Activated T-helper 1 cell treated with anti-CD3 and anti-CD28 coated beads, Interleukin-12 subunit alpha, Interleukin-12 subunit beta, Interleukin-2, Interleukin-4 antibody, amounts not matched to agents 30 ng/mL and 10 ng/mL and 1 ng/mL, durations not matched to agents 14 hours and 24 hours and 36 hours (primary cell): ENCODE measurements around the gene KTI12. TPM values are rescaled to one million over a fixed set of nuclear protein-coding genes. Genes with fewer than 3 reads are reported as not detected.
"Not testable (repeated sequence)": the region's sequence is repeated elsewhere in the genome, so short reads cannot be mapped to it uniquely, and the experiment has no call there.

Source experiments
- DNase-seq: peaks from one replicate; pipeline ENCODE4 v3.0.0; 2021; ENCODE audit warnings: low spot score
- H3K27ac Mint-ChIP-seq: one replicate; pipeline ENCODE4 v1.8.0; 2021; ENCODE audit warnings: mild to moderate bottlenecking, mixed read lengths
- H3K27me3 Mint-ChIP-seq: one replicate; pipeline ENCODE4 v1.8.0; 2022; ENCODE audit warnings: mild to moderate bottlenecking, moderate library complexity, mixed read lengths; ENCODE audit not compliant: insufficient read depth
- H3K36me3 Mint-ChIP-seq: one replicate; pipeline ENCODE4 v1.8.0; 2021; ENCODE audit warnings: low read depth, mixed read lengths
- H3K4me1 Mint-ChIP-seq: one replicate; pipeline ENCODE4 v1.8.0; 2021; ENCODE audit warnings: low read depth, mixed read lengths
- H3K4me3 Mint-ChIP-seq: one replicate; pipeline ENCODE4 v1.8.0; 2021; ENCODE audit warnings: mild to moderate bottlenecking, moderate library complexity, mixed read lengths
- H3K9me3 Mint-ChIP-seq: one replicate; pipeline ENCODE4 v1.8.0; 2021; ENCODE audit warnings: mixed read lengths
- intact Hi-C: fragments of 100-400 bp; cut with micrococcal nuclease; formaldehyde crosslinking; loops from one replicate; pipeline ENCODE4 v1.15.1; 2024
- total RNA-seq: library from RNA; stranded (reverse); gene quantifications from 2 replicates; pipeline ENCODE4 v1.2.3, GENCODE V29; 2022

Gene KTI12
- total RNA-seq: 21.6 and 22.4 TPM in 2 replicates

- H3K27ac Mint-ChIP-seq: peak within 1 kb of the TSS; percentile 89
- peaks cover 43% of the 10 kb centered on the region for H3K36me3 Mint-ChIP-seq
- peak within 1 kb of the TSS; percentile 93 for H3K4me3 Mint-ChIP-seq
- DNase-seq: peak; percentile 84
- no peaks in the 10 kb centered on the region for H3K27me3 Mint-ChIP-seq
- intact Hi-C loops: loop anchor here (1.0 to 10.0 kb wide), 6 partner anchors 23 to 799 kb away; partner anchors contain the start of genes BTF3L4, NRDC and RNF11
- no peaks in the 10 kb centered on the region for H3K9me3 Mint-ChIP-seq
- peaks cover 39% of the 10 kb centered on the region for H3K4me1 Mint-ChIP-seq
Measured at GRCh38 chr1:52033190-52034049, at the start of gene KTI12. TSS of gene KTI12 (minus strand) at chr1:52033810. CDS start at chr1:52033761, 49 bp downstream.

GRCh38 chr1:52080014-52080415 lies 46.4 kb upstream of the KTI12 start:
- H3K4me1 Mint-ChIP-seq: no peaks in the 10 kb centered on the region
- H3K9me3 Mint-ChIP-seq: no peaks in the 10 kb centered on the region
- no peak overlapping the region for H3K4me3 Mint-ChIP-seq
- no peak overlapping the region for H3K27ac Mint-ChIP-seq
- peaks cover 8% of the 10 kb centered on the region for H3K36me3 Mint-ChIP-seq
- no peaks in the 10 kb centered on the region for H3K27me3 Mint-ChIP-seq
- DNase-seq: no peak
- intact Hi-C loops: no loop called here

- DNase-seq, H3K4me3 Mint-ChIP-seq, H3K36me3 Mint-ChIP-seq, H3K27ac Mint-ChIP-seq, H3K9me3 Mint-ChIP-seq, H3K4me1 Mint-ChIP-seq, intact Hi-C loops, H3K27me3 Mint-ChIP-seq: not testable (repeated sequence)
Measured at GRCh38 chr1:52077277-52077676, 43.7 kb upstream of the KTI12 start.

GRCh38 chr1:52072291-52072690 lies 38.7 kb upstream of the KTI12 start:
- DNase-seq: no peak
- intact Hi-C loops: no loop called here
- Mint-ChIP-seq H3K9me3 (no peaks in the 10 kb centered on the region), H3K36me3 (peaks cover 15% of the 10 kb centered on the region), H3K4me3 (no peak overlapping the region), H3K27ac (no peak overlapping the region), H3K27me3 (no peaks in the 10 kb centered on the region), H3K4me1 (peaks cover 5% of the 10 kb centered on the region)

- intact Hi-C loops: no loop called here
- DNase-seq: no peak
Measured at GRCh38 chr1:52070704-52071103, 37.1 kb upstream of the KTI12 start.

GRCh38 chr1:52063192-52063591 lies 29.6 kb upstream of the KTI12 start:
- no peak overlapping the region for H3K4me3 Mint-ChIP-seq
- no peak overlapping the region for H3K27ac Mint-ChIP-seq
- peaks cover 36% of the 10 kb centered on the region for H3K36me3 Mint-ChIP-seq
- intact Hi-C loops: no loop called here
- H3K4me1 Mint-ChIP-seq: peaks cover 31% of the 10 kb centered on the region
- no peaks in the 10 kb centered on the region for H3K9me3 Mint-ChIP-seq
- DNase-seq: no peak
- no peaks in the 10 kb centered on the region for H3K27me3 Mint-ChIP-seq

More at GRCh38 chr1:52070704-52071103, 37.1 kb upstream of the KTI12 start:
- H3K4me1 Mint-ChIP-seq: peaks cover 5% of the 10 kb centered on the region
- H3K27me3 Mint-ChIP-seq: no peaks in the 10 kb centered on the region
- no peak overlapping the region for H3K4me3 Mint-ChIP-seq
- no peak overlapping the region for H3K27ac Mint-ChIP-seq
- peaks cover 19% of the 10 kb centered on the region for H3K36me3 Mint-ChIP-seq
- no peaks in the 10 kb centered on the region for H3K9me3 Mint-ChIP-seq

GRCh38 chr1:52060822-52061221 lies 27.2 kb upstream of the KTI12 start:
- intact Hi-C loops: no loop called here
- Mint-ChIP-seq H3K27me3 (no peaks in the 10 kb centered on the region), H3K36me3 (peaks cover 29% of the 10 kb centered on the region), H3K27ac (no peak overlapping the region), H3K4me3 (no peak overlapping the region), H3K9me3 (no peaks in the 10 kb centered on the region), H3K4me1 (peaks cover 47% of the 10 kb centered on the region)
- DNase-seq: no peak

GRCh38 chr1:52059888-52060287 lies 26.3 kb upstream of the KTI12 start:
- Mint-ChIP-seq H3K27me3 (no peaks in the 10 kb centered on the region), H3K4me3 (no peak overlapping the region), H3K9me3 (no peaks in the 10 kb centered on the region), H3K27ac (no peak overlapping the region), H3K36me3 (peaks cover 29% of the 10 kb centered on the region), H3K4me1 (peaks cover 50% of the 10 kb centered on the region)
- DNase-seq: no peak
- intact Hi-C loops: loop anchor here (5.0 to 10.0 kb wide), 7 partner anchors 443 to 1992 kb away; partner anchors contain the start of genes IFT25, LRRC42, MAGOH and OSBPL9

GRCh38 chr1:52059321-52059720 lies 25.7 kb upstream of the KTI12 start:
- Mint-ChIP-seq H3K4me3 (peak overlapping the region; percentile 32), H3K4me1 (peaks cover 56% of the 10 kb centered on the region), H3K27me3 (no peaks in the 10 kb centered on the region), H3K27ac (no peak overlapping the region), H3K9me3 (no peaks in the 10 kb centered on the region), H3K36me3 (peaks cover 31% of the 10 kb centered on the region)
- intact Hi-C loops: loop anchor here (5.0 to 10.0 kb wide), 7 partner anchors 442 to 1993 kb away; partner anchors contain the start of genes IFT25, LRRC42, MAGOH and OSBPL9
- DNase-seq: no peak

GRCh38 chr1:52057876-52058415 lies 24.3 kb upstream of the KTI12 start:
- peak overlapping the region; percentile 100 for H3K4me3 Mint-ChIP-seq
- no peaks in the 10 kb centered on the region for H3K27me3 Mint-ChIP-seq
- H3K9me3 Mint-ChIP-seq: no peaks in the 10 kb centered on the region
- peaks cover 24% of the 10 kb centered on the region for H3K36me3 Mint-ChIP-seq
- DNase-seq: no peak
- peaks cover 62% of the 10 kb centered on the region for H3K4me1 Mint-ChIP-seq
- H3K27ac Mint-ChIP-seq: peak overlapping the region; percentile 100
- intact Hi-C loops: loop anchor here (2.0 to 10.0 kb wide), 9 partner anchors 441 to 1994 kb away; partner anchors contain the start of genes CPT2, IFT25, LRRC42 and MAGOH

- Mint-ChIP-seq H3K4me1 (peaks cover 69% of the 10 kb centered on the region), H3K27me3 (no peaks in the 10 kb centered on the region), H3K9me3 (no peaks in the 10 kb centered on the region), H3K4me3 (peak overlapping the region; percentile 100), H3K36me3 (peaks cover 24% of the 10 kb centered on the region), H3K27ac (peak overlapping the region; percentile 100)
- intact Hi-C loops: loop anchor here (2.0 to 10.0 kb wide), 9 partner anchors 440 to 1995 kb away; partner anchors contain the start of genes CPT2, IFT25, LRRC42 and MAGOH
- no peak for DNase-seq
Measured at GRCh38 chr1:52057255-52057654, 23.6 kb upstream of the KTI12 start.

GRCh38 chr1:52056937-52057231 lies 23.3 kb upstream of the KTI12 start:
- Mint-ChIP-seq H3K4me1 (peaks cover 72% of the 10 kb centered on the region), H3K27ac (peak overlapping the region; percentile 100)

More at GRCh38 chr1:52056937-52057231, 23.3 kb upstream of the KTI12 start:
- peaks cover 25% of the 10 kb centered on the region for H3K36me3 Mint-ChIP-seq
- intact Hi-C loops: loop anchor here (1.0 to 10.0 kb wide), 16 partner anchors 24 to 1995 kb away; partner anchors contain the start of genes CC2D1B, CPT2, EPS15 and IFT25
- H3K9me3 Mint-ChIP-seq: no peaks in the 10 kb centered on the region
- H3K4me3 Mint-ChIP-seq: peak overlapping the region; percentile 100
- no peak for DNase-seq
- H3K27me3 Mint-ChIP-seq: no peaks in the 10 kb centered on the region
